Immature natural killer cell (primary cell): ENCODE data around the gene LTC4S. TPM values are rescaled to one million over a fixed set of nuclear protein-coding genes. Genes with fewer than 3 reads are reported as not detected.

ENCODE experiments used
- DNase-seq, 3 donors: peaks; one replicate each; pipeline ENCODE4 v3.0.0; 2022; ENCODE audit warnings: mixed read lengths in 1 of 3
- H3K27ac Mint-ChIP-seq, 6 donors: one replicate each; pipeline ENCODE4 v1.8.0; 2020; ENCODE audit warnings: mixed read lengths in 6 of 6, mild to moderate bottlenecking in 5 of 6, inconsistent platforms in 4 of 6, moderate library complexity in 3 of 6
- H3K27me3 Mint-ChIP-seq, 3 donors: one replicate each; pipeline ENCODE4 v1.8.0; 2020 to 2021; ENCODE audit warnings: low read depth in 3 of 3, mild to moderate bottlenecking in 3 of 3, mixed read lengths in 3 of 3, moderate library complexity in 3 of 3, inconsistent platforms in 1 of 3
- H3K36me3 Mint-ChIP-seq, 3 donors: one replicate each; pipeline ENCODE4 v1.8.0; 2020; ENCODE audit warnings: mixed read lengths in 3 of 3, inconsistent platforms in 2 of 3, mild to moderate bottlenecking in 2 of 3
- H3K4me1 Mint-ChIP-seq, 2 donors: one replicate each; pipeline ENCODE4 v1.8.0; 2020; ENCODE audit warnings: inconsistent platforms in 2 of 2, mild to moderate bottlenecking in 2 of 2, mixed read lengths in 2 of 2, moderate library complexity in 1 of 2
- H3K4me3 Mint-ChIP-seq, 5 donors: one replicate each; pipeline ENCODE4 v1.8.0; 2020; ENCODE audit warnings: mild to moderate bottlenecking in 5 of 5, mixed read lengths in 5 of 5, inconsistent platforms in 3 of 5, moderate library complexity in 3 of 5
- H3K9me3 Mint-ChIP-seq, 6 donors: one replicate each; pipeline ENCODE4 v1.8.0; 2020; ENCODE audit warnings: mild to moderate bottlenecking in 6 of 6, mixed read lengths in 6 of 6, inconsistent platforms in 4 of 6, moderate library complexity in 3 of 6
- polyA plus RNA-seq, 3 donors: library from polyadenylated mRNA; unstranded; fragments of 300-500 nt; fragmentation: Illumina TruSeq; gene quantifications; one replicate each; pipeline ENCODE4 v1.2.3, GENCODE V29; 2021

Gene LTC4S
- polyA plus RNA-seq, 3 donors from 2014 or later, result 2.3 to 5.8 (median 5.8) TPM

- H3K36me3 Mint-ChIP-seq, result peaks cover 3 to 9% (median 4%) of the 10 kb centered on the region in 3 donors
- no peak for DNase-seq
- no peaks in the 10 kb centered on the region for H3K9me3 Mint-ChIP-seq
- peak overlapping the region in 1 of 6 donors; percentile 72 for H3K27ac Mint-ChIP-seq
- peak overlapping the region; percentile 51 to 73 (median 59) for H3K4me3 Mint-ChIP-seq
- H3K27me3 Mint-ChIP-seq, result peaks cover 8 to 13% (median 13%) of the 10 kb centered on the region in 3 donors
- H3K4me1 Mint-ChIP-seq, result peaks cover 30 to 32% of the 10 kb centered on the region in 2 donors
These were observed 789 bp downstream of the LTC4S start for GRCh38 chr5:179794575-179794974.

- DNase-seq, result no peak
- H3K36me3 Mint-ChIP-seq, result peaks cover 3 to 12% (median 4%) of the 10 kb centered on the region in 3 donors
- peaks cover 9 to 15% (median 14%) of the 10 kb centered on the region in 3 donors for H3K27me3 Mint-ChIP-seq
- H3K4me1 Mint-ChIP-seq, result peaks cover 30 to 32% of the 10 kb centered on the region in 2 donors
- no peak overlapping the region for H3K27ac Mint-ChIP-seq
- no peaks in the 10 kb centered on the region for H3K9me3 Mint-ChIP-seq
- H3K4me3 Mint-ChIP-seq, result peak overlapping the region; percentile 51 to 73 (median 59)
These were observed 1.5 kb downstream of the LTC4S start for GRCh38 chr5:179795049-179795862.

- peak; percentile 83 to 84 (median 83) for DNase-seq
- Mint-ChIP-seq H3K36me3 (peaks cover 3 to 12% (median 4%) of the 10 kb centered on the region in 3 donors), H3K27me3 (peaks cover 9 to 15% (median 14%) of the 10 kb centered on the region in 3 donors), H3K4me3 (peak overlapping the region; percentile 53 to 68 (median 64)), H3K27ac (peak overlapping the region in 3 of 6 donors; percentile 16 to 31 (median 28)), H3K4me1 (peaks cover 30 to 32% of the 10 kb centered on the region in 2 donors), H3K9me3 (no peaks in the 10 kb centered on the region)
These were observed 2.4 kb downstream of the LTC4S start for GRCh38 chr5:179795863-179796833.

- no peaks in the 10 kb centered on the region for H3K9me3 Mint-ChIP-seq
- H3K4me3 Mint-ChIP-seq, result peak overlapping the region; percentile 53 to 68 (median 64)
These were observed 3.3 kb downstream of the LTC4S start for GRCh38 chr5:179796877-179797608.

GRCh38 chr5:179797741-179798140 lies 4.0 kb downstream of the LTC4S start:
- Mint-ChIP-seq H3K4me3 (no peak overlapping the region), H3K27ac (peak overlapping the region in 1 of 6 donors; percentile 57), H3K9me3 (no peaks in the 10 kb centered on the region), H3K4me1 (peaks cover 35 to 37% of the 10 kb centered on the region in 2 donors), H3K36me3 (peaks cover 4 to 15% (median 7%) of the 10 kb centered on the region in 3 donors), H3K27me3 (peaks cover 11 to 17% (median 17%) of the 10 kb centered on the region in 3 donors)
- no peak for DNase-seq

More at GRCh38 chr5:179796877-179797608, 3.3 kb downstream of the LTC4S start:
- DNase-seq, result no peak
- peak overlapping the region in 4 of 6 donors; percentile 16 to 57 (median 30) for H3K27ac Mint-ChIP-seq
- peaks cover 36% of the 10 kb centered on the region in 2 donors for H3K4me1 Mint-ChIP-seq
- H3K36me3 Mint-ChIP-seq, result peaks cover 4 to 15% (median 7%) of the 10 kb centered on the region in 3 donors
- H3K27me3 Mint-ChIP-seq, result peaks cover 12 to 17% (median 17%) of the 10 kb centered on the region in 3 donors

- H3K27me3 Mint-ChIP-seq, result peaks cover 11 to 16% (median 16%) of the 10 kb centered on the region in 3 donors
- DNase-seq, result no peak
- H3K9me3 Mint-ChIP-seq, result no peaks in the 10 kb centered on the region
- no peak overlapping the region for H3K27ac Mint-ChIP-seq
- peaks cover 33% of the 10 kb centered on the region in 2 donors for H3K4me1 Mint-ChIP-seq
- H3K36me3 Mint-ChIP-seq, result peaks cover 4 to 15% (median 7%) of the 10 kb centered on the region in 3 donors
- no peak overlapping the region for H3K4me3 Mint-ChIP-seq
These were observed 4.5 kb downstream of the LTC4S start for GRCh38 chr5:179798144-179798770.

- Mint-ChIP-seq H3K4me3 (no peak overlapping the region), H3K9me3 (no peaks in the 10 kb centered on the region), H3K27me3 (peaks cover 8 to 14% (median 12%) of the 10 kb centered on the region in 3 donors), H3K36me3 (peaks cover 4 to 15% (median 7%) of the 10 kb centered on the region in 3 donors), H3K27ac (peak overlapping the region in 2 of 6 donors; percentile 24 to 46), H3K4me1 (peaks cover 27 to 29% of the 10 kb centered on the region in 2 donors)
- no peak for DNase-seq
These were observed 5.2 kb downstream of the LTC4S start for GRCh38 chr5:179798771-179799643.

GRCh38 chr5:179799644-179799973 lies 5.8 kb downstream of the LTC4S start:
- peaks cover 4 to 15% (median 7%) of the 10 kb centered on the region in 3 donors for H3K36me3 Mint-ChIP-seq
- H3K9me3 Mint-ChIP-seq, result no peaks in the 10 kb centered on the region
- no peak for DNase-seq
- no peak overlapping the region for H3K4me3 Mint-ChIP-seq
- H3K4me1 Mint-ChIP-seq, result peaks cover 25 to 27% of the 10 kb centered on the region in 2 donors
- H3K27ac Mint-ChIP-seq, result peak overlapping the region in 2 of 6 donors; percentile 24 to 46
- H3K27me3 Mint-ChIP-seq, result peaks cover 8 to 15% (median 9%) of the 10 kb centered on the region in 3 donors

- no peaks in the 10 kb centered on the region for H3K9me3 Mint-ChIP-seq
- no peak overlapping the region for H3K4me3 Mint-ChIP-seq
- peaks cover 23 to 28% of the 10 kb centered on the region in 2 donors for H3K4me1 Mint-ChIP-seq
- H3K27me3 Mint-ChIP-seq, result peaks cover 10 to 12% (median 11%) of the 10 kb centered on the region in 3 donors
- H3K36me3 Mint-ChIP-seq, result peaks cover 4 to 15% (median 7%) of the 10 kb centered on the region in 3 donors
- no peak for DNase-seq
- H3K27ac Mint-ChIP-seq, result no peak overlapping the region
These were observed 6.4 kb downstream of the LTC4S start for GRCh38 chr5:179800071-179800695.

GRCh38 chr5:179800696-179801201 lies 7.0 kb downstream of the LTC4S start:
- peaks cover 4 to 15% (median 7%) of the 10 kb centered on the region in 3 donors for H3K36me3 Mint-ChIP-seq
- DNase-seq, result no peak
- H3K27ac Mint-ChIP-seq, result no peak overlapping the region
- peaks cover 25 to 30% of the 10 kb centered on the region in 2 donors for H3K4me1 Mint-ChIP-seq
- peaks cover 9 to 12% (median 12%) of the 10 kb centered on the region in 3 donors for H3K27me3 Mint-ChIP-seq
- no peak overlapping the region for H3K4me3 Mint-ChIP-seq
- H3K9me3 Mint-ChIP-seq, result no peaks in the 10 kb centered on the region
